Renal cortex interstitium (tissue), 15 donors: ENCODE results near the gene COX7B. TPM values are rescaled to one million over a fixed set of nuclear protein-coding genes. Genes with fewer than 3 reads are reported as not detected.
A peak's percentile ranks its signal among the peaks of the same experiment; 100 is the strongest.
"Not testable (repeated sequence)": the region's sequence is repeated elsewhere in the genome, so short reads cannot be mapped to it uniquely, and the experiment has no call there.

ENCODE experiments used
- DNase-seq, 11 donors: peaks; one replicate each; pipeline ENCODE4 v3.0.0-alpha.2; 2013; ENCODE audit warnings: low read depth in 9 of 11, low spot score in 4 of 11; ENCODE audit errors: extremely low read depth in 1 of 11
- long read RNA-seq, 16 experiments: transcript quantifications; one replicate each; lab custom pipeline, GENCODE V29; 2026
- polyA plus RNA-seq, 3 donors: library from polyadenylated mRNA; unstranded; fragments of 120-200 nt; gene quantifications; one replicate each; pipeline ENCODE4 v1.2.1, GENCODE V29; 2013; ENCODE audit not compliant: insufficient read length in 3 of 3

The COX7B gene, protein sequence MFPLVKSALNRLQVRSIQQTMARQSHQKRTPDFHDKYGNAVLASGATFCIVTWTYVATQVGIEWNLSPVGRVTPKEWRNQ
- polyA plus RNA-seq: 100 to 1,000 TPM; 238 to 353 (median 341) TPM
- long read RNA-seq, donor 1, transcript COX7B-203 (3 exons, 2,471 nt): major isoform, 143 of 194 reads
- long read RNA-seq, donor 1, transcript COX7B-202 (2 exons, 685 nt): minor isoform, 6 of 194 reads
- long read RNA-seq, donor 1, partial matches to known transcripts: 31 of 194 reads
- long read RNA-seq, donor 1, other reads (novel, unspliced or antisense): 12 of 194 reads
- long read RNA-seq, donor 2, transcript COX7B-203 (3 exons, 2,471 nt): major isoform, 184 of 235 reads
- long read RNA-seq, donor 2, partial matches to known transcripts: 34 of 235 reads
- long read RNA-seq, donor 2, other reads (novel, unspliced or antisense): 16 of 235 reads
- long read RNA-seq, donor 3, transcript COX7B-203 (3 exons, 2,471 nt): major isoform, 278 of 333 reads
- long read RNA-seq, donor 3, transcript COX7B-202 (2 exons, 685 nt): minor isoform, 5 of 333 reads
- long read RNA-seq, donor 3, partial matches to known transcripts: 27 of 333 reads
- long read RNA-seq, donor 3, other reads (novel, unspliced or antisense): 21 of 333 reads
- long read RNA-seq, donor 4, transcript COX7B-203 (3 exons, 2,471 nt): major isoform, 128 of 147 reads
- long read RNA-seq, donor 4, partial matches to known transcripts: 10 of 147 reads
- long read RNA-seq, donor 4, other reads (novel, unspliced or antisense): 7 of 147 reads
- long read RNA-seq, donor 5, transcript COX7B-203 (3 exons, 2,471 nt): major isoform, 255 of 293 reads
- long read RNA-seq, donor 5, transcript COX7B-202 (2 exons, 685 nt): minor isoform, 6 of 293 reads
- long read RNA-seq, donor 5, partial matches to known transcripts: 16 of 293 reads
- long read RNA-seq, donor 5, other reads (novel, unspliced or antisense): 14 of 293 reads
- long read RNA-seq, donor 6, transcript COX7B-203 (3 exons, 2,471 nt): major isoform, 149 of 181 reads
- long read RNA-seq, donor 6, partial matches to known transcripts: 18 of 181 reads
- long read RNA-seq, donor 6, other reads (novel, unspliced or antisense): 8 of 181 reads
- long read RNA-seq, donor 7, transcript COX7B-203 (3 exons, 2,471 nt): major isoform, 290 of 372 reads
- long read RNA-seq, donor 7, partial matches to known transcripts: 45 of 372 reads
- long read RNA-seq, donor 7, other reads (novel, unspliced or antisense): 30 of 372 reads
- long read RNA-seq, donor 8, transcript COX7B-202 (2 exons, 685 nt): minor isoform, 7 of 614 reads
- long read RNA-seq, donor 8, transcript COX7B-203 (3 exons, 2,471 nt): major isoform, 495 of 614 reads
- long read RNA-seq, donor 8, partial matches to known transcripts: 60 of 614 reads
- long read RNA-seq, donor 8, other reads (novel, unspliced or antisense): 44 of 614 reads
- long read RNA-seq, donor 9, transcript COX7B-203 (3 exons, 2,471 nt): major isoform, 203 of 241 reads
- long read RNA-seq, donor 9, partial matches to known transcripts: 32 of 241 reads
- long read RNA-seq, donor 9, other reads (novel, unspliced or antisense): 5 of 241 reads
- long read RNA-seq, donor 10, transcript COX7B-203 (3 exons, 2,471 nt): major isoform, 226 of 267 reads
- long read RNA-seq, donor 10, partial matches to known transcripts: 23 of 267 reads
- long read RNA-seq, donor 10, other reads (novel, unspliced or antisense): 13 of 267 reads
- long read RNA-seq, donor 11, transcript COX7B-203 (3 exons, 2,471 nt): major isoform, 85 of 89 reads
- long read RNA-seq, donor 11, partial matches to known transcripts: 0 of 89 reads
- long read RNA-seq, donor 11, other reads (novel, unspliced or antisense): 0 of 89 reads
- long read RNA-seq, donor 12, transcript COX7B-203 (3 exons, 2,471 nt): major isoform, 124 of 152 reads
- long read RNA-seq, donor 12, partial matches to known transcripts: 15 of 152 reads
- long read RNA-seq, donor 12, other reads (novel, unspliced or antisense): 12 of 152 reads
- long read RNA-seq, donor 13, transcript COX7B-203 (3 exons, 2,471 nt): major isoform, 483 of 622 reads
- long read RNA-seq, donor 13, transcript COX7B-202 (2 exons, 685 nt): minor isoform, 7 of 622 reads
- long read RNA-seq, donor 13, partial matches to known transcripts: 82 of 622 reads
- long read RNA-seq, donor 13, other reads (novel, unspliced or antisense): 45 of 622 reads
- long read RNA-seq, donor 14, transcript COX7B-203 (3 exons, 2,471 nt): major isoform, 209 of 238 reads
- long read RNA-seq, donor 14, partial matches to known transcripts: 12 of 238 reads
- long read RNA-seq, donor 14, other reads (novel, unspliced or antisense): 11 of 238 reads
- long read RNA-seq, donor 15, transcript COX7B-203 (3 exons, 2,471 nt): major isoform, 64 of 82 reads
- long read RNA-seq, donor 15, partial matches to known transcripts: 8 of 82 reads
- long read RNA-seq, donor 15, other reads (novel, unspliced or antisense): 6 of 82 reads
- long read RNA-seq, donor 16, transcript COX7B-203 (3 exons, 2,471 nt): major isoform, 413 of 500 reads
- long read RNA-seq, donor 16, partial matches to known transcripts: 38 of 500 reads
- long read RNA-seq, donor 16, other reads (novel, unspliced or antisense): 39 of 500 reads

DNA sequence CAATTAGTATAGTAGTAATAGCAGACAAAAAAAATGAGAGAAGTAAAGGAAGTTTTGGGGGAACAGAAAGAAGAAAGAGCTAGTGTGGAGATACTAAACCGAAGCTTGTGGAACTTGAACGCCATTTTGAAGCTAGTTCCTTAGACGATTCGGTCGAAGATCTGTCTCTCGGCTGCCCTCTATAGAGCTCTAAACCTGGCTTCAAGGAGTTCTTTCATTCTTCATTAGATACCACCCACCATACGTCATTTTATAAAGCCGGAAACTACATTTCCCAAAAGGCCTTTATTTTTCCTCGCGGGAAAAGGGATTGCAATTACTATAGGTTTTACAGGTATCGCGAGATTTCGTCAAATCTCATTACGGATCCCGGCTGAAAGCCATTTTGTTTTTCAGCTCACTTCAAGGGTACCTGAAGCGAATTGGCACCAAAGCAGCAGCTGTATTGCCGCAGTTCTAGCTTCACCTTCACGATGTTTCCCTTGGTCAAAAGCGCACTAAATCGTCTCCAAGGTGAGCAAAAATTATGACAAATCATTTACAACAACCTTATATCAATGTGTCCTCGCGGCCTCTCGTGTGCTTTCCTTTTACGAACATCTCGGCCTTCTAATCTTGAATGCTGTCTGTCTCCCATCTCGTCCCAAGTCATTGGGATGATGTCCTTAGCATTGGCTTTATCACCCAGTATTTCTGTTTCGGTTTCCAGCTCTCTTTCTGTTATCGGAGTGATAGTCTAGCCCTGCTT lies at the start of gene COX7B:
Gene COX7B, plus strand, starts transcription at position 388 of the 748 bp plus-strand sequence. Its CDS starts 86 bp downstream, at position 474.
- DNase-seq: peak; percentile 81 to 97 (median 90)

DNA sequence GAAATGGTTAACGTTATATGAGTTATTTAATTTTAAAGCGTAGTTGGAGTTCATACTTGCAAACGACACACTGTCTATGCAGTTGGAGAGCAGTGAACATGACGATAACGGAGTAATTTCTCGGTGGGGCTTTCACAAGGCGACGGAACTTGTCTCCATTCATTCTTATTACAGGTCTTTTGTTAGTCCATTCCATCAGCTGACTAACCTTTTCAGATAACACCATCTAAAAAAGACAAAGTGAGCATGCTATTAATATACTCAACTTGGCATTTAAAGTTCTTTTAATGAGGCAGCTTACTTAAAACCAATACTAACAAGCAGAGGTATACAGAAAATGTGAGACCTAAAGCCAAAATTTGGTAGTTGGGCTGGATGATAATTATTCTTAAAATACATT lies 23.9 kb upstream of the COX7B start:
- no peak for DNase-seq

- DNase-seq: not testable (repeated sequence)
Observed at GRCh38 chrX:77881418-77881817, 17.9 kb upstream of the COX7B start.

DNA sequence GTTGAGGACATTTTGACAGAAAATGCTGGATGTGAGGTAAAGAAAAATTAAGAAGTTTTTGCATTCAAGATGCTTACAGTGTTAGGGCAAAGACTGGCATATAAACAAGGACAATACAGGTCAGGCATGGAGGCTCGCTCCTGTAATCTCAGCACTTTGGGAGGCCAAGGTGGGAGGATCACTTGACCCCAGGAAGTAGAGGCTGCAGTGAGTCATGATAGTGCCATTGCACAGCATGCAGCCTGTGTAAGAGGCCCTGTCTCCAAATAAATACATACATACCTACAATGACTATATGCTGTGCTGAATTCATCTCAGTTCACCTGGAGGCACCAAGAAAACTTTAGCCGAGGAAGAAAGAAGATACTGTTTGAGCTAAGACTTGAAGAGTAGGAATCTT lies 6.4 kb upstream of the COX7B start:
- no peak for DNase-seq

GRCh38 chrX:77893713-77894112 lies 5.6 kb upstream of the COX7B start:
- DNase-seq: no peak

- DNase-seq: peak; percentile 85 to 96 (median 90)
Observed at GRCh38 chrX:77894921-77895886, 4.1 kb upstream of the COX7B start, which contains the start of gene MAGT1. Gene MAGT1, minus strand, starts transcription at chrX:77895435. Its CDS starts 25 bp downstream, at chrX:77895410.

- DNase-seq: no peak
Observed at GRCh38 chrX:77900688-77901087, 1.4 kb downstream of the COX7B start.

GRCh38 chrX:77901506-77901905 lies 2.2 kb downstream of the COX7B start:
- no peak for DNase-seq

GRCh38 chrX:77910108-77910840 lies 11.0 kb downstream of the COX7B start, which contains the start of gene ATP7A:
Gene ATP7A, plus strand, starts transcription at chrX:77910693. Its CDS starts 60,949 bp downstream, at chrX:77971642.
- peak; percentile 56 to 84 (median 68) for DNase-seq

GRCh38 chrX:77917294-77917933 lies 18.1 kb downstream of the COX7B start:
- no peak for DNase-seq

DNA sequence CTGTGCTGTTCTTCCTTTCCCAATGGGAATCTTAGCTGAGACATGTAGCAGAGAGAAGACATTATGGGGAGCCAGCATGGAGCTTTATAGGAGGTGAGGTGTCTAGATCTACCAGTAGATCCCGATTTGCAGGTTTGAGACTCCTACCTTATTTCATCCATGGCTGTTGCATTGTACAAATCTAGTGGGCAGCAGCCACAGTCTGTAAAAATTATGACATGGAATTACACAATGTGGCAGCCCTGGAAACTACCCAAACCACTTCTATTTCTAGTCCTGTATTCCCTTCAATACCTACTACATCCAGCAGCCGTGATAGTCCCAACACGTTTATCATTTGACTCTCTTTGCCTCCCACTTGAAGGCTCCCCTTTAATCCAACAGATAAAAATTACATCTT lies 19.3 kb downstream of the COX7B start:
- no peak for DNase-seq

- not testable (repeated sequence) for DNase-seq
Observed at GRCh38 chrX:77919370-77919769, 20.1 kb downstream of the COX7B start.

DNA sequence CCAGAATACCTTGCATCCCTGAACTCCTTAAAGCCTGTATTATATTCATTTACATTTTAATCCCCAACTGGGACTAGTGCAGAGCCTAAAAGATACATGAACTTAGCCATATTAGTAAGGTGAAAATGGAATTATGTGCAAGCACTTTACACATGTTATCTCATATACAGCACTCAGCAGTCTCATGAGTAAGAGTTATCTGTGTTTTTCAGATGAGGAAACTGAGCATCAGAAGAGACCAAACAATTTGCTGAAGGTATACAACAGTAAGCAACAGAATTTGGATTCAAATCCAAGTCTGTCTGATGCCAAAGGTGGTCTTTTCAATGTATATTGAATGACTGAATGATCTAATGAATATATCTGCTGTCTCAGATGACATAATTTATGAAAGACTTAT lies 23.5 kb downstream of the COX7B start:
- no peak for DNase-seq
